Cardiac septum (tissue), 1 donor: ENCODE measurements around the gene IRAK1. TPM values are rescaled to one million over a fixed set of nuclear protein-coding genes. Genes with fewer than 3 reads are reported as not detected.

Source experiments
- DNase-seq: peaks from one replicate; pipeline ENCODE4 v3.0.0-alpha.2; 2020; ENCODE audit warnings: low spot score
- intact Hi-C: fragments of 100-400 bp; cut with DNase I; formaldehyde crosslinking; loops from one replicate; pipeline ENCODE4 v1.14.0; 2022
- total RNA-seq: library from RNA; stranded (reverse); fragmentation: NEBNext Ultra II Directional; extraction: Animal tissue kit (Norgen Biotek cat#: 25700); gene quantifications from one replicate; pipeline ENCODE4 v1.2.1, GENCODE V29; 2021
- donor health status: DM: no; HTN: no; CAD: no.

Gene IRAK1
- total RNA-seq, 1 donor from 2014 or later: 30.6 TPM

DNA sequence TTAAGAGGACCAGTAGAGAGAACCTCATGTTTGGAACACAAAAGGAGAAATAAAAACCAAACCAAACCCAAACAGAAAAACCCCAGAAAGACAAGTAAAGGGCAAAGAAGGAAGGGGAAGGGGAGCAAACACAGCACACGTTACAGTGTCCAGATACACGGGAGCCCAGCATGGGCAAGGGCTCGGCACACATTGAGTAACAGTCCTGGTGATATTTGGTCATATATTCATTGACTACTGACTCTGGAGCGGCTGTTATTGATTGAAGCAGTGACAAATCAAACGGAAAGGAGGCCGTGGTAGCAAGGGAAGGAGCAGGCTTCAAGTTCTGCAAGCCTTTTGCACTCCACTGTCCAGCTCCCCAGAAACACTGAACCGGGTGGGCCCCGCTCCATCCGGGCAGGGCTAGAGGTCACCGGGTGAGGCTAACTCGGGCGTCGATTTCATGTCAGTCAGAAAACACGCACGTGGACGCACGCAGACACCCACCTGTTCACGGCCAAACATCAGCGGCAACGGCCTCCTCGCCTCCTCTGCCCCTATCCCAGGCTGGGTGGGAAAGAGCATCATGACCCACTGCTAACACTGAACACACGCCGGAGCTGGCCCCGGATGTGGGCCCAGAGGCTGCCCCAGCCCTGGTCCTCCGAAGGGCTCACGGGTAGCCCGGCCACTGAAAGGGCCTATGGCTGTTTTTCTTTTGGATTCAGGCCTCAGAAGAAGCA, 3.7 kb upstream of the IRAK1 start:
- intact Hi-C loops: loop anchor here (5.0 kb wide), 1 partner anchor 74 kb away; the partner anchor contains the start of gene MECP2

DNA sequence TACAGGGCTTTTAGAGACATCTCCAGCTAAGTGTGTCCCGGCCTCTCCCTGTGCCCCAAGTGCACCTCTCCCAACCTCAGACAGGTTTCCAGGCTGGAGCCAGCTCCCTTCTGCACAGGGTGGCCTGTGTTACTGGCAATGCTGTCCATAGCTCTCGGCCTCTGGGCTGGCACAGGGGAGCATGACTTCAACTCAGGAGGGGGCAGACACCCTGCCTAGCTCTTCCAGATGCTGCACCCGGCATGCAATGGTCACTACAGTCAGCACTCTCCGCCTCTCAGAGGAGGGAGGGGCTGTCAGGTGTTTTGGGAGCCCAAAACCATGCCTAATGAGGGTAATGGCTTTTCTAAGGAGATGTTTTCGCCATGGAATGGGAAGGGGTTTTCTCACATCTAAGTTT, 2.4 kb upstream of the IRAK1 start:
- intact Hi-C loops: loop anchor here (5.0 kb wide), 1 partner anchor 75 kb away; the partner anchor contains the start of gene MECP2
- no peak for DNase-seq

More for the DNA sequence above, 3.7 kb upstream of the IRAK1 start:
- no peak for DNase-seq

DNA sequence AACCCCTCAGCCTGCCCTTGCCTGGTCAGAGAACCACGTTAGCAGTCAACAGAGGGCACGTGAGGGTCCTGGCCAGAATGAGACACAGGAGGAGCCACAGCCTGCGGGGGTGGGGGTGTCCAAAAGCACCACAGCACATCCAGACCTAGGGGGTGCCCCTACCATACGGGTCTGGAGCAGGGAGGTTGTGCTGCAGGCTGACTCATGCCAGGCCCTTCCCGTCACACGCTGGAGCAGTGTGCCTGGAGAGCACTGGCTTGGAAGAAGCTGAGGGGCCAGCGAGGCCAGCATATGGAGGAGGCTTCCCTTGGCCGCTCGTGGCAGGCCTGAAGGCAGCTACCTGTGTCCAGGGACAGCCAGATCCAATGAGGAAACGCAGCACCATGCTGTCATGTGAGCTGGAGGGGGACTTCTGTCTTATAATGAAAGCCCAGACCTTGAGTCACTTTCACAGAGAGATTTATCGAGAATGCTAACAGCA, 1.5 kb upstream of the IRAK1 start:
- intact Hi-C loops: loop anchor here (5.0 kb wide), 1 partner anchor 76 kb away; the partner anchor contains the start of gene MECP2
- DNase-seq: no peak

DNA sequence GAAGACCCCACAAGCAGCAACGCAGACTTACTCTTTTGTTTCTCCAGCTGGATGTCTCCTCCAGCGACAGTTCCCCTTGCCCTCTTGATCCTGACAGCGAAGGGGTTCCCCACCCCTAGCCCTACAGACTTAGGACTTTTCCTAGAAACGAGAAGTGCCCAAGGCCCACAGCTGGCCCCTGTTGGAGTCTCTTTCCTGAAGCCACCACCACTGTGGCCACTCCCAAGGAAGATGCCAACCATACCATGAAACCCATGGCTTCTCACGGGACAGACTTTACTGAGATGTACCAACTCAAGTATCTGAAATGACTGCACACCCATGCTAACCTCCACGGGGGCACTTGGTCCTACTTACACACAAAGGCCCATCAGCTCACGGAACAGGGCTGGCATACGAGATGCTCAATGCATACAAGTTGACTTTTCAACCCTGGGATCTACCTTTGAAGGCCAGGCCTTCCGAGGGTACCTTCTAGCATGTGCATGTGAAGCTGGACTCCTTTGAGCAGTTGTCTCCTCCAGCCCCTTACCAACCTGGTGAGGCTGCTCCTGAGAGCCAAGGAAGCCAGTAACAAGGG, 924 bp upstream of the IRAK1 start:
- intact Hi-C loops: loop anchor here (5.0 kb wide), 1 partner anchor 77 kb away; the partner anchor contains the start of gene MECP2
- DNase-seq: no peak

DNA sequence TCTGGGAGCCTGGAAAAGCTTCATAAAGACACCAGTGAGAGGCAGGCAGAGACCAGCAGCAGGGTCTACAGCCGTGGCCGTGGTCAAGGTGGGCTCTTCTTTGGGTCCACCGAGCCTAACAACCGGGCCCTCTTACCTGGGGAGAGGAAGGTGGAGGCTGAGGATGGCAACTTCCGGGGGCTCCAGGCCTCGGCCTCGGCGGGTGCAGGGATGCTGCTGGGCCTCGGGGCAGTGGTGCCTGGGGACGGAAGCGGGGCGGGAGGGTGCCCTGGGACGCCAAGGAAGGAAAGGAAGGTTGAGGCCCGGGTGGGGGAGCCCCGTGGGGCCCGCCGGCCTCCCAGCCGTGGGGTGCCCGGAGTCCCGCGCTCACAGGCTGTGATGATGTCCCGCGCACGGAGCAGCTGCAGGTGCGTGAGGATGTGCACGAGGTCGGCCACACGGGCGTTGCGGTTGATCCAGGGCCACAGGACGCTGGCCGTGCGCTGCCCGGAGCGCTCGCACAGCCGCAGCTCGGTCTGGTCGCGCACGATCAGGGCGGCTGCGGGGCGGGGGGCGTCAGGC, 561 bp downstream of the IRAK1 start:
- intact Hi-C loops: no loop called here
- no peak for DNase-seq

DNA sequence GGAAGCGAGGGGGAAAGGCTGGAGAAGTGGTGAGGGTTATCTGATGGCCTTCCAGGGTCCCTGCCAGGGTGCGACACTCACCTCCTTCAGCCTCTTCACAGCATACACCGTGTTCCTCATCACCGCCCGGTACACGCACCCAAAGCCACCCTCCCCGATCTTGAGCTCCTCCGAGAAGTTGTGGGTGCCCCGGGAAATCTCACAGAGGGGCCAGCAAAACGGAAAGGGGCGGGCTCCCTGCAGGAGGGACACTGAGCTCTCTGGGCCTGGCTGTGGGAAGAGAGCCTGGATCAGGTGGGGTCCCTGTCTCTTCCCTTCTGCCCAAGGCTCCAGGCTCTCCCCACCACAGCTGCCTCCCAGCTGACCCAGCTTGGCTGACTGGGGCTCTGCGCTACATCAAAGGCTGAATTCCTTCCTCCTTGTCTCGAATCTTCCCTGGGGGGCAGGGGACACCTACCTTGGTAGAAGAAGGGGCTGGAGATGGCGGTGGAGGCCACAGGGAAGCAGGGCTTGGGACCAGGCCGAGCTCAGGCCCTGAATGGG, 1.1 kb downstream of the IRAK1 start:
- no peak for DNase-seq

DNA sequence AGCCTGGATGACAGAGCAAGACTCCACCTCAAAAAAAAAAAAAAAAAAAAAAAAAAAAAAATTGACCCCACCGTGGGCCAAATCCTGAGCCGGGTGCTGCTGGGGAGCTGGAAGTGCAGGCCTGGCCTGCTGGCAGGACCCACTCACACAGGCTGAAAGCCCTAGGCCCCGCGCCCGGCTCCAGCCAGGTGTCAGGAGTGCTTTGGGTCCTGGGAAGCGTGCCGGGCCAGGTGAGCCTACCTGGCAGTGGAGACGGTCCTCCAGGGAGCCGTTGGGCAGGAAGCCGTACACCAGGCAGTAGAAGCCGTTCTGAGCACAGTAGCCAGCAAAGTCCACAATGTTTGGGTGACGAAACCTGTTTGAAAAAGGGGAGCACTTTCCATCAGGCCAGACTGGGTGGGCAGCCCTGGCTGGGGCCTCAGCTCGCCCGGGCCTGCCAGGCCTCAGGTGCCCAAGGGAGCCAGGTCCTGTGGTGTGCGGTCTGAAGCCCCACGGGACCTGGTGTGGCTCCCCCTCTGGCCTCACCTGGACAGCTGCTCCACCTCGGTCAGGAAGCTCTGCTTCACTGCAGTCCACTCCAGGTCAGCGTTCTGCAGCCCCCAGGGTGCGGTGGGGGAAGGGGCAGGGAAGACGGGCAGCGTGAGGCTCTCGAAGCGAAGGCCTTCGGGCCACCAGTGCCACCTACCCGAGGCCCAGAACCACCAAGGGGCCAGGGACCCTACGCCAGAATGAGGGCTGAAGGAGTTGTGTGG, 1.8 kb downstream of the IRAK1 start:
- no peak for DNase-seq
- intact Hi-C loops: no loop called here

More for the DNA sequence above, 1.1 kb downstream of the IRAK1 start:
- intact Hi-C loops: no loop called here

DNA sequence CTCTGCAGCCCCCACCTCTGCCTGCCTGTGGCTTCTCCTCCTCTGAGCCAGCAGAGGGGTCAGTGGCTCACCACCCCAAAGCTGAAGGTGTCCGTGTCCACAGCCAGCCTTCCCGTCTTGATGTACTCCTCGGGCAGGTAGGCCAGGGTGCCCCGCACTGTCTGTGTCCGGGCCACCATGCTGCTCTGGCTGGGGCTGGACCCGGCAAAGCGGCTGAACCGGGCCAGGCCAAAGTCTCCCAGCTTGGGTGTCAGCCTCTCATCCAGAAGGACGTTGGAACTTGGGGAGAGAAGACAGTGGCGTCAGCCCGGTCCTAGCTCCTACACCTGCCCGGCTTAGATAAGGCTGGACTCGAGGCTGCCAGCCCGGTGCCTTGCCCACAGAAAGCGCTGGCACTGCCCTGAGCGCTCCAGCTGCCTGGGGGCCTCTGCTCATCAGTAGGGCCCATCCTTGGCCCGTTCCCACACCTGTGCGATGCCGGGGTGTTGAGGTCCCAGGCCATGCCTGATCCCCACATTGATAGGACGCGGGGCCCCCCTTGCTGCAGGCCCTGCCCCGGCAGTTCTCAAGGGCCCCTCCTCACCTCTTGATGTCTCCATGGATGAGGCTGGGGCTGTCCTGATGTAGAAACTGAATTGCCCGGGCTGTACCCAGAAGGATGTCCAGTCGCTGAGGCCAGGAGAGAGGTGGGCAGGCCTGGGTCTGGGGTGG, 3.2 kb downstream of the IRAK1 start:
- intact Hi-C loops: no loop called here
- DNase-seq: no peak

DNA sequence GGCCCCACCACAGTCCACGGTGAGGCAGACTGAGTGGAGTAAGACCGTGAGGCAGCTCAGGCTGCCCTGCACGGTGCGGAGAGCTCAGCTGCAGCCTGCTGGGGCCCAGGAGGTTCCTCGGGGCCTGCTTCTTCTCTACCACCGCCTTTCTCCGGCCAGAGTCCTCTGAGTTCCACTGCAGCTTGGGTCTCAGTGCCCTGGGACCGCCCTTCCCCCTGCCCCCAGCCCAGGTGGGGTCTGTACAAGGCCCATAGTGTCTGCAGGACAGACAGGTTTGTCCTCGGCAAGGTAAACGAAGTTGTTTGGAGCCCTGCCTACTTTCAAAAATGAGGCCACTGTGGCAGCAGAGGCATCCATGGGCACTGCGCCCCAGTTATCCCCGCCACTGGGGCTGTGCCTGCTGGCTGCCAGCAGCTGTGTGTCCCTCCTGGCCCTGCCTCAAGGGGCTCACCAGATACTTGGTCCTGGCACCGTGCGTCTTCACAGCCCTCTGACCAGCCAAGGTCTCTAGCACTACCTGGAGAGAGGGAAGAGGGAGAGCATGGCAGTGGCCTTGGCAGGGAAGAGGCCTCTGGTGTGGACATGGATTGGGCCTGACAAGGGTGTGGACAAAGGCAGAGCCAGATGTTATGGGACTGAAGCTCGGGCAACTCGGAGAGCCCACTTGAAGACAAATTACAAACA, 4.0 kb downstream of the IRAK1 start:
- intact Hi-C loops: no loop called here
- no peak for DNase-seq

DNA sequence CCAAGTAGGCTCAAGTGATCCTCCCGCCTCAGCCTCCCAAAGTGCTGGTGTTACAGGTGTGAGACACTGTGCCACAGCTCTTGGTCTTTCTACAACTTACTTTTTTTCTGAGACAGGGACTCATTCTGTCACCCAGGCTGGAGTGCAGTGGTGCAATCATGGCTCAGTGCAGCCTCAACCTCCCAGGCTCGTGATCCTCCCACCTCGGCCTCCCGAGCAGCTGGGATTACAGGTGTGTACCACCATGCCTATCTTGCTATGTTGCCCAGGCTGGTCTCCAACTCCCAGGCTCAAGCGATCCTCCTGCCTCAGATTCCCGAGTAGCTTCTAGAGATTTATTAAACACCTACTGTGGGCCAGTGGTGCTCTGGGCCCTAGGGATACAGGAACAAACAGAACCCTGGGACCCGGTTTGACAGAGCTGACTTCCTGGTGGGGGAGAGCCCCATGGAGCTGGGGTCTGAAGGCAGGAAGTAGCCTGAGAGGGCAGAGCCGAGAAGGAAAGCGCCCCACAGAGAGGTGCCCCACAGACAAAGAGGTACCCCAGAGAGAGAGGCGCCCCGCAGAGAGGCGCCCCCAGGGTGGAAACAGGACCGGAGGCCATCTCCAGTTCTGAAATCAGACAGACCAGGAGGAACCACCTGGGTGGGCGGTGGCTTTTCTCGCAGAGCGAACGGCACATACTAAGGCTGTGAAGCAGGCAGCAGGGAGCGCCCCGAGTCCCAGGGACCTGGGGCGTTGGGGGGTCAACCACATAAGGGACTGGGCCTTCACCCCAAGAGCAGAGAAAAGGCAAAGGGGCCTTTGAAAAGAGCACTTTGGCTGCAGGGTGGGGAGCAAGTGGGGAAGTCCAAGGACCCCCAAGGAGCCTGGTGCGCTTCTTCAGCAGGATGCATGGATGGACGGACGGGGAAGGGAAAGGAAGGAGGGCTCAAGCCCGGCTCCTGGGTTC, 5.0 kb downstream of the IRAK1 start:
- no peak for DNase-seq
- intact Hi-C loops: loop anchor here (5.0 kb wide), 2 partner anchors 303 to 518 kb away; no protein-coding TSS in a partner anchor

DNA sequence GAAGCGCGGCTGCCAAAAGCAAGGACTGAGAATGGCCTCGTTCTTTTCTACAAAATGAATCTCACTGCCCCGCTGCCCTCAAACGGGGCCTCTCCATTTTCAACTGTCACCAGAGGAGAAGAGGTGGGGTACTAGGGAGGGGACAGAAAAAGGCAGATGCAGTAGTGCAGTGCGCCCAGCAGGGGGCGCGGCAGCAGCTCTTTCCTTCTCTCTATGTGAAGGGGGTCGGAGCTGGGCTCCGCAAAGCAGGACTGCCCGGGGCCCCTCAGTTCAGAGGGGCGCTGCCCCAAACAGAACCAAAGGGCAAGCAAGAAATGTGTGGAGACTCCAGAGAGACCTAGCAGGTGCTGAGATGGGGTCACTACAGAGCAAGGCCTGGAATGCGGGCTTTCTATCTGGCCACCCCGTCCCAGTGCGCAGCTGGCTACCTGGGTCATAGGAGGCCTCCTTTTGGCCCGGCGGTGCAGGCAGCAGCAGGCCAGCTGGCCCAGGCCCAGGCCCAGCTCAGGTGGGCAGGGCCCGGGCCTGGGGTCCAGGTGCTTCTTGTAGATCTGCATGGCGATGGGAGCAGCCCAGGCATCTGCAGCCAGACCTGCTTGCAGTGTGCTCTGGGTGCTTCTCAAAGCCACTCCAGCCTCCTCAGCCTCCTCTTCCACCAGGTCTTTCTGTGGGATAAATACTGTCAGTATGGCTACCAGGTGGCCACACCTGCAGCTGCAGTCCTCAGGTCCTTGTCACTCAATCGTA, 5.9 kb downstream of the IRAK1 start:
- DNase-seq: no peak
- intact Hi-C loops: loop anchor here (2.0 to 5.0 kb wide), 3 partner anchors 37 to 519 kb away; no protein-coding TSS in a partner anchor

DNA sequence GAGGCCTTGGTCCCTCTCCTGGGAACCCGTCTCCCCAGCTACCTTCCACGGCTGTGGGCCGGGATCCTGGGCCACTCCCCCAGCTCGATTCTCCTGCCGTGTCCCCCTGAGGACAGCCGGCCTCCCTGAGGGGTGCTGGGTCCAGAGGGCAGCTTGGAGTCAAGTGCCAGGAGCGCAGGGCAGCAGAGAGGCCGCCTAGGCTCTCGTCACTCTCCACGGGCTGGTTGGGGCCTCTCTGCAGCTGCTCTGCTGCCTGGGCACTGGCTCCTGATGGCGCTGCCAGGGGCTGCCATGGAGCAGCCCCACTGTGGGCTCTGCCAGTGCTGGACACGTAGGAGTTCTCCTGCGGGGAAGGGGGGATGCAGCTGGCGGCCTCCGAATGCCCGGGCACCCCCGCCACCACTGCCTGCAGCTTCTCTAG, 6.7 kb downstream of the IRAK1 start:
- DNase-seq: no peak
- intact Hi-C loops: loop anchor here (2.0 to 5.0 kb wide), 3 partner anchors 38 to 519 kb away; no protein-coding TSS in a partner anchor

DNA sequence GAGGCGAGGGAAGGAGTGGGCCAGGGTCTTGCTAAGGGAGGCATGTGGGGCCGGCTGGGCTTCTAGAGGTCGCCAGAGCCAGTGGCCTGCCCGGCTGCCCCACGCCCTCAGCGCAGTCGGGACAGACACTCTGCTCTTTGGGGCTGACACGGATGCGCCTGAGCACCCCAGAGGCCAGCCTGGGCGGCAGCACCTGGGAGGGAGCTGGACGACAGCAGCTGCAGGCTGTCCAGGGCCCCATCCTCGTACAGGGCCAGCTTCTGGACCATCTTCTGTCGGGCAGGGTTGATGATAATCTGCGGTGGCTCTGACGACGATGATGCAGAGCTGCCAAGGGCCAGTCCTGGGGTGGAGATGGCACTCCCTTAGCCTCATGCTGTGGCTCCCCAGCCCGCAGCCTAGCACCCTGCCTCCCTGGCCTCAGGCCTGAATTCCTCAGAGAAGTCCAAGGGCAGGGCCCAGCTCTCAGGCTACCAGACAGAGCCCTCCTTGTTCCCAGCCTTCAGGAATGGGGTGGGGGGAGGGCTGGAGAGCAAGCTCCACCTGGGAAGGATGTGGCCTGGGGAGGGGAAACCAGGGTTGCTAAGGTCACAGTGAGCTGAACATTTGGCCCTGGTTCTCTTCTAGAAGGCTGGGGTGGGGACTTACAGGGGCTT, 7.2 kb downstream of the IRAK1 start:
- intact Hi-C loops: loop anchor here (2.0 to 5.0 kb wide), 3 partner anchors 38 to 520 kb away; no protein-coding TSS in a partner anchor
- no peak for DNase-seq

DNA sequence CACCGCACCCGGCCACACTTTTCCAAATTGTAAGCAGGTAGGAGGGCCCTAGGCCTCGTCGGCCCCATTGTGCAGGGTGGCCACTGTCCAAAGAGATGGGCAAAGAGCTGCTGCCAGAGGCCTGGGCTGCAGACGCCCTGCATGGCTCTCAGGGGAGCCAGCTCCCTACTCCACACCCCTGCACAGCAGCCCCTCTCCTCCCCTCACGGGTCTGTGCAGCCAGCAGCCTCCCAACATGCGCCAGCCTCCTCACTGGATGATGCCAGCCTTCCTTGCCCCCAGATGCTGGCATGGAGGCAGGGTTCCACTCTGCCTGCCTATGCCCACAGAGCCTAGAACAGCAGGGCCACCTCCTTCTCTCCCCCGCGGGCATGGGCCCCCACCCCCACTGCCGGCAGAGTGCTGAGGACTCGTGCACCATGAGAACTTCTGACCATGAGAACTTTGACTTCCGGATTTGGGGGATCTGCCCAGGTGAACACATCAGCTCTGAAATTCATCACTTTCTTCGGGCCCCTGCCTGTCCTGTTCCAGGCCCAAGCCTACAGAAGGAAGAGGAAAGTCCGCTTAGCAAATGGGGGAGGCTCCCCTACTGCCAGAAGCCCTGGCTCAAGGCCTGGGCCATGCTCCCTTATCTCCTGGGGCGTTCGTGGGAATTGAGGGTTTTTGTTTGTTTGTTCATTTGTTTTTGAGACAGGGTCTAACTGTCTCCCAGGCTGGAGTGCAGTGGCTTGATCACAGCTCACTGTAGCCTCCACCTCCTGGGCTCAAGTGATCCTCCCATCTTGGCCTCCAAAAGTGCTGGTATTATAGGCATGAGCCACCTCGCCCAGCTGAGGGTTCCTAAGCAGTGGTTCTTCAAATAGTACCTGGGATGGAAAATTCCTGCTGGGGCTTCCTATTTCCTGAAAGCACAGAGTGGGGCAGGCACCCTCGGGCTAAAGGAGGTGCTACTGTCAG, 8.0 kb downstream of the IRAK1 start:
- DNase-seq: no peak
- intact Hi-C loops: loop anchor here (2.0 to 5.0 kb wide), 3 partner anchors 39 to 521 kb away; no protein-coding TSS in a partner anchor
